GM18526 (cell line): ENCODE measurements around the gene DPYD.

ENCODE experiments used
- POLR2A ChIP-seq: IDR thresholded peaks from 3 replicates; pipeline ENCODE4 v1.6.1; 2011; ENCODE audit not compliant: insufficient read length; ENCODE audit errors: extremely low read depth

Gene DPYD

DNA sequence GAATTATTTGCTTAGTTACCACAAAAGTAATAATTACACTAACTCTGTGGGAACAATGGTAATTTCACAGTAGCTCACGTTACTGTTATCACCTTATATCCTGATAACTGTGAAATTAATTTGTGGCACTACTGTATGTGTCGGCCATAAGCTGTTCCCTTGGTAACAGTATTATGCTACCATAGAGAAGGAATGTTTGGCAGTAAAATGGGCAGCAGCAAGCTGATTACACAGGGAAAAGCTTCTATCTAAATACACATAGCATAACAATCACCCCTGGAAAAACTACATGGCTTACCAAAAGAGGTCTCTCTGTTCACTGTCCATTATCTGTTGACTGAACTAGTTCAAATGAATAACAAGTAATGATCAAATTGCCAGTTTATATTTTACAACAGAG, 124.1 kb downstream of the DPYD start:
- no peak for TF ChIP-seq POLR2A

DNA sequence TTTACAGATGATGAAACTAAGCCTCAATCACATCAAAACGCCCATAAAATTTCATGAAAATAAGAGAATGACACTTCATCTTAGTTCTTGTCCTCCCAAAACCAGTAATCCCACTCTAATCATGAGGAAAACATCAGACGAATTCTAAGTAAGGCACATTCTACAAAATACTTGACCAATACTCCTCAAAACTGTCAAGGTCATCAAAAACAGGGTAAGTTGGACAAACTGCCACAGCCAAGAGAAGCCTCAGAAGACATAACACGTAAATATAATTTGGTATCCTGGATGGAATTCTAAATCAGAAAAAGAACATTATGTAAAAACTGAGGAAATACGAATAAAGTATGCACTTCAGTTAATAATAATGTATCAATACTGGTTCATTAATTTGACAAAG, 128.2 kb downstream of the DPYD start:
- no peak for TF ChIP-seq POLR2A

DNA sequence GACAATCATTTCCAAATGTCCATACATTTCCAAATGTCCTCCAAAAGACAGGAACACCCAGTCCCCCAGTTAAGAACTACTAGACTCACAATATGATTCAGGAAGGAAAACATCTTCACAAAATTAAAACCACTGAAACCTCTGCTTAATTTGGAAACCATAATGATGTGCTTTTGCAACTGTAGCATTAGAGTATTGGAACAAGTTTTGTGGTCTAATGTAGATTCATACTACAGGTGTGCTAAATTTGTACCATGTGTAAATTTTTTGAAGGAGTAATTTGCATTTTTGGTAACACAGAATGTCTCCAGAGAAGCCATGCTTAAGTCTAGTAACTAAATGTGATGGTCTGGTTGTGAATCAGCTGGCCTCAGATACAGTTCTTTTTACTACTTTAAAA, 129.6 kb downstream of the DPYD start:
- no peak for TF ChIP-seq POLR2A

DNA sequence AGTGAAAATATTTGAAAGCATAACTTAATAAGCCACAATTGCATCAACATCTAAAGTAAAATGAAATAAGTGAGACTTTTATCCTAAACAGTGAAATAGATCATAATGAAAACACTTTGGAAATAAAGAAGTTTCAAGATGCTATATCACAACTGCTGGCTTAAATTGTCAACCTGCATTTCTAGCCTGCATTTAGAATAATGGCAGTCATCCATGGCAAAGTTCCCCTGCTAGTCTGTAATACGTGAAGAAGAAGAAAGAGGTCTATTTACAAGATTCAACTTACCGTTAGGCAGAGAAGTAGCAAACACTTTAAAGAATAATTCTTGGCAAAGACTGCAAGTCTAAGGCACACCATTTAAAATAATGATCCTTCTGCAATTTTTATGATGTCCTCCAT, 133.6 kb downstream of the DPYD start:
- no peak for TF ChIP-seq POLR2A

DNA sequence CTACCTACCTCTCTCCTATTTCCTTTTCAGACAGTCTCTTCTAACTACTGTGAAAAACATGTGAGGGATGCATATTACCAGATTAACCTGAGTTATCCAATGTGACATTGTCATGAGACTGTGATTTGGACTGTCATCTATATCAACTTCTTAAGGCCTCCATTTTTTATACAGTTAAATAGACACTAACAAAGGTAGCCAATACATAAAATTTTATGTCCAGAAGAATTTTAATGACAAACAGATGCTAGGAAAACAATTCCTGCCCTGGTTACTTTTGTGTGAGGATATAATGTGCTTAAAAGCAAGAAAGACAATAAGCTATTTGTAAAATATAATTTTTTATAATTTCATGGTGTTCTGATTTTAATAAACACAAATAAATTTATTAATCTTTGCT, 136.2 kb downstream of the DPYD start:
- no peak for TF ChIP-seq POLR2A

DNA sequence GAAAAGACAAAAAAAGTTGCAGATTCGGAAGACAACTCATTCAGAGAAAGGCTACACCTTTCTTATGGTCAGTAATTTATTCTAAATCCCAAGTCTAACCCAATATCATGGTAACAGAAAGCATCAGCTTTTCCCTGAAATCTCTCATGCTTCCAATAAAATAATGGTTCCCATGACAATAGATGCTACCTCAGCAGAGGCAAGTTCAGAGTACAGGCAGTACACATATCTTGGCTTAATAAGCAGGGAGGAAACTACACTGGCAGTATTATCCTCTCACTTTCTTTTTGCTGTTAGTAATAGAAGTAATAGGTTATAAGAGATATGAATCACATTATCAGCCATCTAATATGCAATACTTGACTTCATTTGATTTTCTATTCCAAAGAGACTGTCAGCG, 137.1 kb downstream of the DPYD start:
- TF ChIP-seq POLR2A = no peak

DNA sequence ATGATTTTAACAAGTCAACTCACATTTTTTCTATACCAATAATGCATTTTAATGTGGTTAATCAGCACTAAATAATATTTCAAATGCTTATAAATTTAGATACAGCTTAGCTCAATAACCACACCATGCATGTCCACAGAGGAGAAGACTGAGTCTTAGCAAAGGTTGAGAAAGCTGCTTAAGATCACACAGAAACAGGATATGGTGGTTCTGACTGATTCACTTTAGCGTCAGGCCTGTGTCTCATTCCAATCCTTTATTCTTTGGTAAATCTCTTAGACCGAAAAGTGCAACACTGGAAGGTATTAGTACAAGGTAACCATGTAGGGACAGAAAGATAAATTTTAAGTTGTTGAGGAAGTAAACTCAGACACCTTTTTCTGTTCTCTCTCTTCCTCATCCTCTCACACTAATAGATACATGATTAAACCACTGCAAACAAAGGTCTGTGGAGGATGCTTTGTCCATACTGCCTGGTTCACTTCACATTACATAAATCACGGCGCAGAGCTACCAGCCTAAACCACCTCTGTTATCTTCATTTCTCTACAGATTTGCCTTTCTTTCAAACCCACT, 139.0 kb downstream of the DPYD start:
- TF ChIP-seq POLR2A = no peak

DNA sequence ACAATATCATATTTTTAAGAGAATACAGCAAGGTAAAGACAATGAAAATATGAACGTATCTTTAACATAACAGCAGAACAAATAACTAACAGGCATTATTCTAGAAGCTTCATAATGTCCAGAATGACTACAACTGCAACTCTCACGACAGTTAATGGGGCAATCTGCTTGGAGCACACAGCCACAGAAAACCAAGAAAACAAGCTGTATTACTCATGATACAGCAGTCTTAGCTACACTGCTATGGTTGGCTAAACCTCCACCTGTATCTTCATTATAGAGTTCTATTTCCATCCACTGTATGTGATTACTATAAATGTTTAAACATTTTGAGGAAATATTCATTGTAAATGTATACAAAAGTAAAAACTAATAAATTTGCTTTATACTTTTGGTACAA, 139.9 kb downstream of the DPYD start:
- TF ChIP-seq POLR2A = no peak

DNA sequence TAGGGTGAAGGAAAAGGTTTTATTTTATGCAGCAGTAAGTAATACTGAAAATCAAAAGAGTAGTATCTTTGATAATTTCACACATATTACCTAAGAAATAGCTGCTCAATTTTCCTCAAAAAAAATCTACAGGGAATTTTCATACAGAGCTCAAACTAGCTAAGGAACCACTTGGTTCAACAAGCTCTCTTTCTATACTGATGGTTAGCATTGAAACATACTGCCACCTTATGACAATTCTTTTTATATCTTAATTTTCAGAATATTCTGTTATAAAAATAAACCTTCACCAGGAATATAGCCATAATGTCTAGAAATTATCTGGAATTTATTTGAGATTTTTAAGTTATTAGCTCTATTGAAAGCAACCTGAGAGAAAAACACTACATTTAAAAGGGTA, 142.1 kb downstream of the DPYD start:
- no peak for TF ChIP-seq POLR2A

DNA sequence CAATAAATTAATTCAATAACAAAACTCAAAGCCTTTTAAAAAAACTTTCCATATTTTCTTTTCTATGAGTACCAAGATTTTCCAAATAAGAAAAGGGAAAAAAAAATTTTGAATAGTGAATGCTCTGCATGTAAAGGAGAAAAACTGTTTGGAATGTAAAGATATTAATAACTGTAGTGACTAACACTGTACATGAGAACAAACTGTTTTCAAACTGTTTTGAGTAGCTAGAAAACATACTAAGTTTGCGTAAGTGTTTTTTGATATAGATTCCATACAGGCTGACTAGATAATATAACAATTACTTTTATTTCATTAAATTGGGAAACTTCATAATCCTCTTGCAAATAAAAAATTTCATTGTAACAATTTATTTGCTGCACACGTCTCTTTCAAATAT, 150.5 kb downstream of the DPYD start:
- TF ChIP-seq POLR2A = no peak

DNA sequence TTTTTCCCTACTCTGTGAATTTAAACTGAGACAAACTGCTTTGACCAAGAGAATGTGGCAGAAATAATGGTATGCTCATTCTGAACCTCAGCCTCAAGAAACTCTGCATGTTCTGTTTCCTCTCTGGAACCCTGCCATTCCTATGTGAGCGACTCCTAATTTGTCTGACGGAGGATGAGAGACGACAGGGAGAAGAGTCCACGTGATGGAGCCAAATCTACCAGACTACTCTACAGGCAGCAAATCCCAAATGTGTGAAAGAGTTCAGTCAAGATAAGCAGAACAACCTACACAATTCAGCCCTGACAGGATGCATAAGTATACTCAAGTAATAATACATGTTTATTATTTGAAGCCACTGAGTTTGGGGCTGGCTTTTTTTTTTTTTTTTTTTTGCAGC, 153.5 kb downstream of the DPYD start:
- TF ChIP-seq POLR2A = no peak

DNA sequence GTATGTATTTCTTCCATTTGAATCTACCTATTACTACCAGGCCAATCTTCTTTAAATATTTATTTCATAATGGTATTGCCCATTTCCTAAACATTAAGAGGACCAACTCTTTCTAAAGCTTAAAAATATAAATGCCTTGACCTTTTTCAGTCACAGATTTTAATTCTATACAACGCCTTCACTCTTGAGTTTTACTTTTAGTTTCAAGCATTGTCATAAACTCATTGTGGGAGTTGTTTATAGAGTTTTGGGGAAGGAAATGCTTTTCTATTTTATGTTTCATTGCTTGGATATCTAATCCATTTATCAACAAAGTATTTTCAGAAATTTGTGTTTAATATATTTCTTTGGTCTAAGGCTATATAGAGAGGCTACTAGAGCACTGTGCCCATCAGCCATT, 155.8 kb downstream of the DPYD start:
- TF ChIP-seq POLR2A = no peak

DNA sequence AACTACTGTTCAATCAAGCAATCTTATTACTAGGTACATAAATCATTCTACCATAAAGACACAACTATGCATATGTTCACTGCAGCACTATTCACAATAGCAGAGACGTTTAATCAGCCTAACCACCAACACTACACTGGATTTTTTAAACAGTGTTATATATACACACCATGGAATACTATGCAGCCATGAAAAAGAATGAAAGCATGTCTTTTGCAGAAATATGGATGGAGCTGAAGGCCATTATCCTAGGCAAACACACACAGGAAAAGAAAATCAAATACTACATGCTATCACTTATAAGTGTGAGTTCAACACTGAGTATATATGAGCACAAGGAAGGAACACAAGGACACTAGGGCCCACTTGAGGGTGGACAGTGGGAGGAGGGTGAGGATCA, 159.2 kb downstream of the DPYD start:
- no peak for TF ChIP-seq POLR2A

DNA sequence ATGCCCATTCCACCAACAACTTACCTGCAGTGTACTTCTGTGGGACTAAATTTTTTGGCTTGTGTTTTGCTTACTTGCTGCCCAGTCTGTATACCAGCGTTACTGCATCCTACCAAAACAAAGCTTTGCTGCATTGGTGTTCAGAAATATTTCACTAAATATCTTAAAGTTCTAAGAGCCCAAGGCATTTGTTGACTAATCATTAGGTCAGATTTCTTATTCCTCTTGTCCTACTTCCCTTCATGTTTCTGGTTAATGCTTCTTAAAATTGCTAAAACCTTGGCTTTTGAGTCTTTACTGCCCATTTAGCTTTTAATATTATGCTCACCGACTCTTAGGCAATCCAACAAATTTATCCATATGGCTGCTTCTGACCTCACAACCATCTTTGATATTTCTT, 161.8 kb downstream of the DPYD start:
- no peak for TF ChIP-seq POLR2A

DNA sequence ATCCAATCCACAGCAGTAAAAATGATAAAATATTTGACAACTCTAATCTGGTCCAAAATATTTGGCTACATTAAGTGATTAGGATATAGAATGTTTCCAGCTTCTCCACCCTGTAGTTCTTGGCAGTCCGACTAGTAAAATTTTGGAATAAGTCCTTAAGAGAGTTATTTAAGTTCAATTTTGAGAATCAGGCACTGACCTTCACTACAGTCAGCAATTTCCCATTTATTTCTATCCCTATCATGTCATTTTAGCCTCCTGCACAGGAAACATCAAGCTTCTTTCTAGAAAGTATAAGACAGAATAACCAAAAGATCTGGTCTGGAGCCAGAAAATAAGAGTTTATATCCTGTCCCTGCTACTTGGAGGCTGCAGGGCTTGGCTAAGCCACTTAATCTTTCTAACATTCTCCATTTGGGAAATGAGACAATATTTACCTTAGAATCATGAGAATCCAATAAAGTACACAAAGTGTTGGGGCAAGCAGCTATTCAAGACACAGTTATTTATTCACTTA, 162.2 kb downstream of the DPYD start:
- no peak for TF ChIP-seq POLR2A

DNA sequence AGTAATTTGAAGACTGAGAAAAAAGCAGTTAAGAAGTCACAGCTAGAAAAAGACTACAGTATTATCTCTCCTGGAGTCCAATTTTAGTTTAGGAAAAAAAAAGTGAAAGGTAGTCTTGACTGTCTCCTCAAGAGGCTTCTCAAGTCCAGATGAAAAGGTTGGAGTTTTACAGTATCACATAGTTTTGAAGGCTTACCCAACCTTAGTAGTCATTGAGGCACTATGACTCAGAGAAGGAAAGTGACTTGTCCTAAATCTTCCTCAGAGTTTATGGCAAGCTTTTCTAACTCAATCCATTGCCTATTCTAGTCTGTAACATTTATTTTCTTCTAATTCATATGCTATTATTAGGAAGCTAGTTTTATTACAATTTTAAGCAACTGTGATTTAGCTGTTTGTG, 174.9 kb downstream of the DPYD start:
- no peak for TF ChIP-seq POLR2A

DNA sequence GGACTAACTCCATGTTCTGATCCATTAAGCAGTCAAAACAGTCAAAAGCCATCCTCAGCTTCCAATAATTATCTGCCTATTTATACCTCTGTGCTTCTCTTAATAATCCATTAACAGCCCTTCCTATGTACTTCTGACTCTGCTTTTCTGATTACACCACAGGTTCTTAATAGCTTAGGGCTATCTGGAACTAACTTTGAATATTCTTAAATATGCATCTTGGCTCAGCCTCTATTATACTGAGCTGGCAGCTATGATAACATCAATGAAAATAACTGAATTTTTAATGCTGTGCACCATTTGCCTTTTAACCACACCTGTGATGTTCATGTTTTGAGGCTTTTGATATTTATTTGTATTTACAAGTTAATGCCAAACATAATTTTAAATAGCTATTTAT, 175.9 kb downstream of the DPYD start:
- TF ChIP-seq POLR2A = no peak

DNA sequence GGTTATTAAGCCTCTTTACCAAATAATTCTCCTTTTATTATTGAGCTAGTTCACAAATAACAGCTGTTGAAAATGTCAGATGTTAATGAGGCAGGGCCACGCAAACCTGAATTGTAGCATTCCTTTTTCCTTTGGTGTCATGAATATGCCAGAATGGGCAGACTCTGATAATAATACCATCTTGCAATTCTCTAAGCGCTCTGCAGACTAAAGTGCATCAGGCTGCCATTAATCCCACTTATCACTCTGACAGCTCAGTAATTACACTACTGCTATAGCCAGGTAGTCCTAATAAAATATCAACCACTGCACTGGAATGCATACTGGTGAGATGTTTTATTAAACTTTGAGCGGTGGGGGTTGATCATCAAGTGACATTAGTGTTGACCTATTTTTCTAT, 177.7 kb downstream of the DPYD start:
- TF ChIP-seq POLR2A = no peak

DNA sequence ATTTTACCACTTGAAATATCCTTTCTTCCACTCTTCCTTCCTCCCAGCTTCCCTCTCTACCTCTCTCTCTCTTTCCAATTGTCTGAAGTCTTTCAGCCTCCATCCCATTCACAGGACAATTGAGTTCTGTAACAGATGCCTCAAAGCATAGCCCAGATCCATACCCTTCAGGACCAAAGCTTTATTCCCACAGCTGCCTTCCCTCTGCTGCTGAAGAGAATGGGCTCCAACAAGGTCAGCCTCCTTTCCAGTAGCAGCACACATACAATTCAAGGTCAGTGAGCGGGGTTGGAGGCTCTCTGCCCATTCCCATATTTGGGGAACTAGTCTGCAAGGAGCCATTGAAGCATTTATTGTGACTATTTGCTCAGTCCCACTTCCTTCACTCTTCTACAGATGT, 179.9 kb downstream of the DPYD start:
- no peak for TF ChIP-seq POLR2A
